ENCODE measurements around the gene FUOM. TPM values are rescaled to one million over a fixed set of nuclear protein-coding genes. Genes with fewer than 3 reads are reported as not detected.
"Not testable (repeated sequence)": the region's sequence is repeated elsewhere in the genome, so short reads cannot be mapped to it uniquely, and the experiment has no call there.

FUOM gene
- total RNA-seq, 1 donor from 2014 or later, result 9.3 TPM

- Histone ChIP-seq H3K27me3 (peaks cover 56% of the 10 kb centered on the region), H3K4me1 (peaks cover 21% of the 10 kb centered on the region), H3F3A (ENCODE audit: low read depth) (peaks cover 15% of the 10 kb centered on the region), H3K36me3 (no peaks in the 10 kb centered on the region), H3K9me3 (ENCODE audit: low read depth) (no peaks in the 10 kb centered on the region), H4K20me1 (ENCODE audit: low read depth) (no peaks in the 10 kb centered on the region), H3K9ac (no peak overlapping the region), H3K4me3 (peak overlapping the region; percentile 58), H3K79me2 (ENCODE audit: low read depth) (no peaks in the 10 kb centered on the region), H3K27ac (no peak overlapping the region), H3K4me2 (peak overlapping the region; percentile 86), H2AFZ (replicated peaks) (peak overlapping the region; percentile 93)
- peaks cover 19% of the 10 kb centered on the region for H3K4me1 Mint-ChIP-seq
- H3K9me3 Mint-ChIP-seq, result peaks cover under 1% of the 10 kb centered on the region
- no peak overlapping the region for H3K27ac Mint-ChIP-seq
- H3K27me3 Mint-ChIP-seq (ENCODE audit: insufficient read depth, low read depth), result peaks cover 24% of the 10 kb centered on the region
- no peaks in the 10 kb centered on the region for H3K36me3 Mint-ChIP-seq
- DNase-seq (ENCODE audit: low spot score), result peak; percentile 54
- TF ChIP-seq EZH2phosphoT487 (IDR thresholded peaks at IDR 0.05) (peak; percentile 76), CTCF (IDR thresholded peaks at IDR 0.05) (no peak), EZH2 (IDR thresholded peaks at IDR 0.05) (peak; percentile 80)
- peak overlapping the region; percentile 83 for H3K4me3 Mint-ChIP-seq
These were observed 32.2 kb downstream of the FUOM start for GRCh38 chr10:133325440-133326222.

- no peaks in the 10 kb centered on the region for H3K79me2 ChIP-seq (ENCODE audit: low read depth)
- no peaks in the 10 kb centered on the region for H3K36me3 ChIP-seq
- TF ChIP-seq CTCF (IDR thresholded peaks at IDR 0.05), result no peak
- Mint-ChIP-seq H3K36me3 (no peaks in the 10 kb centered on the region), H3K9me3 (peaks cover 4% of the 10 kb centered on the region), H3K4me1 (peaks cover 19% of the 10 kb centered on the region), H3K4me3 (peak overlapping the region; percentile 70), H3K27me3 (ENCODE audit: insufficient read depth, low read depth) (peaks cover 26% of the 10 kb centered on the region), H3K27ac (no peak overlapping the region)
- H3K9me3 ChIP-seq (ENCODE audit: low read depth), result no peaks in the 10 kb centered on the region
- H3K4me2 ChIP-seq, result peak overlapping the region; percentile 86
- peak overlapping the region; percentile 58 for H3K4me3 ChIP-seq
- no peaks in the 10 kb centered on the region for H4K20me1 ChIP-seq (ENCODE audit: low read depth)
- peaks cover 55% of the 10 kb centered on the region for H3K27me3 ChIP-seq
- no peak overlapping the region for H2AFZ ChIP-seq (replicated peaks)
- peak; percentile 34 for DNase-seq (ENCODE audit: low spot score)
- no peak overlapping the region for H3K27ac ChIP-seq
- H3F3A ChIP-seq (ENCODE audit: low read depth), result peaks cover 15% of the 10 kb centered on the region
- peaks cover 21% of the 10 kb centered on the region for H3K4me1 ChIP-seq
- H3K9ac ChIP-seq, result no peak overlapping the region
These were observed 33.0 kb downstream of the FUOM start for GRCh38 chr10:133324857-133325260.

DNA sequence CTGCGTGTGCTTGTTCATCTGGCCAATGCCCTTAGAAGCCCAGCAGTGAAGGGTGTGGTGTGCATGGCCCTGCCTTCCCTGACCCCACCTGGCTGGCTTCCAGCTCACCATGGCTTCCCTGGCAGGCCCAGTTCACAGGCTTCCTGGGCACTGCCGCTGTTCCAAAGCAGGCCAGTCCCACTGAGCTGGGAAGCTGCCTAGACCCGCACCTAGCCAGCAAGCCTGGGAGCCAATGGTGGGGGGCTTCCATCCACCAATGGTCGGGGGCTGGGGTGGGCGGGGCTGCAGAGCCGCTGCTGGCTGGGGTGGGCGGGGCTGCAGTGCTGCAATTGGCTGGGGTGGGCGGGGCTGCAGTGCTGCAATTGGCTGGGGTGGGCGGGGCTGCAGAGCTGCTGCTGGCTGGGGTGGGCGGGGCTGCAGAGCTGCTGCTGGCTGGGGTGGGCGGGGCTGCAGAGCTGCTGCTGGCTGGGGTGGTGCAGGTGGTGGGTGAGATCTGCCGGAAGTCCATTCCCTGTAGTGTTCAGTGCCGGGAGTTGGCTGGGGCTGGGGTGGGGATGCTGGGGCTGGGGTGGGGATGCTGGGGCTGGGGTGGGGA is 33.5 kb downstream of the FUOM start:
- peaks cover 55% of the 10 kb centered on the region for H3K27me3 ChIP-seq
- TF ChIP-seq EZH2phosphoT487 (IDR thresholded peaks at IDR 0.05), result no peak
- H3K4me1 ChIP-seq, result peaks cover 18% of the 10 kb centered on the region
- peak; percentile 92 for DNase-seq (ENCODE audit: low spot score)
- no peaks in the 10 kb centered on the region for H3K36me3 ChIP-seq
- Mint-ChIP-seq H3K27ac (no peak overlapping the region), H3K9me3 (peaks cover 4% of the 10 kb centered on the region), H3K27me3 (ENCODE audit: insufficient read depth, low read depth) (peaks cover 26% of the 10 kb centered on the region), H3K4me3 (no peak overlapping the region), H3K4me1 (peaks cover 15% of the 10 kb centered on the region), H3K36me3 (no peaks in the 10 kb centered on the region)
- no peak overlapping the region for H3K27ac ChIP-seq
- peaks cover 19% of the 10 kb centered on the region for H3F3A ChIP-seq (ENCODE audit: low read depth)
- H3K9ac ChIP-seq, result no peak overlapping the region
- H3K79me2 ChIP-seq (ENCODE audit: low read depth), result no peaks in the 10 kb centered on the region
- H4K20me1 ChIP-seq (ENCODE audit: low read depth), result no peaks in the 10 kb centered on the region
- peak overlapping the region; percentile 53 for H2AFZ ChIP-seq (replicated peaks)
- H3K4me3 ChIP-seq, result peak overlapping the region; percentile 21
- H3K4me2 ChIP-seq, result peak overlapping the region; percentile 50
- no peaks in the 10 kb centered on the region for H3K9me3 ChIP-seq (ENCODE audit: low read depth)

DNA sequence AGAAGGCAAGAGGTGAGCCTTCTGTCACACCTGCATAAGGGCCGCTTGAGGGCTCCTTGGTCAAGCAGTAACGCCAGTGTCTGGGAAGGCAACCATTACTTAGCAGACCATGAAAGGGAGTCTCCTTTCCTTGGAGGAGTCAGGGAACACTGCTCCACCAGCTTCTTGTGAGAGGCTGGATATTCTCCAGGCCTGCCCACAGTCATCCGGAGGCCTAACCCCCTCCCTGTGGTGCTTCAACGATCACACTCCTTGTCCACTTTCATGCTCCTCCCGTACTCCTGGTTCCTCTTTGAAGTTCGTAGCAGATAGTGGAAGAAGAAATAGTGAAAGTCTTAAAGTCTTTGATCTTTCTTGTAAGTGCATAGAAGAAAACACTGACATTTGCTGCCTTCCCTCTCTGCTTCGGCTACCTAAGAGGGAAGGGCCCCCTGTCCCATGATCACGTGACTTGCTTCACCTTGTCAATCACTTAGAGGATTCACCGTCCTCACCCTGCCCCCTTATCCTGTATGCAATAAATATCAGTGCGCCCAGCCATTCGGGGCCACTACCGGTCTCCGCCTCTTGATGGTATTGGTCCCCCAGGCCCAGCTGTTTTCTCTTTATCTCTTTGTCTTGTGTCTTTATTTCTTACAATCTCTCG is 35.6 kb downstream of the FUOM start:
- not testable (repeated sequence) for H3K4me2 ChIP-seq; H3K36me3 Mint-ChIP-seq; H3K9me3 Mint-ChIP-seq; H3K9ac ChIP-seq; H3K79me2 ChIP-seq (ENCODE audit: low read depth); H3K27ac Mint-ChIP-seq; H4K20me1 ChIP-seq (ENCODE audit: low read depth); H3K36me3 ChIP-seq; DNase-seq (ENCODE audit: low spot score); H3K27ac ChIP-seq; H3K9me3 ChIP-seq (ENCODE audit: low read depth); H3K4me3 ChIP-seq; H2AFZ ChIP-seq (replicated peaks); H3K4me3 Mint-ChIP-seq
- Histone ChIP-seq H3K27me3 (peaks cover 40% of the 10 kb centered on the region), H3K4me1 (peaks cover 15% of the 10 kb centered on the region), H3F3A (ENCODE audit: low read depth) (peaks cover 19% of the 10 kb centered on the region)
- Mint-ChIP-seq H3K27me3 (ENCODE audit: insufficient read depth, low read depth) (peaks cover 26% of the 10 kb centered on the region), H3K4me1 (peaks cover 14% of the 10 kb centered on the region)

DNA sequence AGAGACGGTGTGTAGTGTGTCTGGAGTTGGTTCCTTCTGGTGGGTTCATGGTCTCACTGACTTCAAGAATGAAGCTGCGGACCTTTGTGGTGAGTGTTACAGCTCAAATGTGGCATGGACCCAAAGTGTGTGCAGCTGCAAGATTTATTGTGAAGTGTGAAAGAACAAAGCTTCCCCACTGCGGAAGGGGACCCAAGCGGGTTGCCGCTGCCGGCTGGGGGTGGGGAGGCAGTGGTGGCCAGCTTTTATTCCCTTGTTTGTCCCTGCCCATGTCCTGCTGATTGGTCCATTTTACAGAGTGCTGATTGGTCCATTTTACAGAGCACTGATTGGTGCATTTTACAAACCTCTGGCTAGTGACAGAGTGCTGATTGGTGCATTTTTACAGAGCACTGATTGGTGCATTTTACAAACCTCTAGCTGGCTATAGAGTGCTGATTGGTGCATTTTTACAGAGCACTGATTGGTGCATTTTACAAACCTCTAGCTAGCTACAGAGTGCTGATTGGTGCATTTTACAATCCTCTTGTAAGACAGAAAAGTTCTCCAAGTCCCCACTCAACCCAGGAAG is 36.9 kb downstream of the FUOM start:
- H3K9me3 Mint-ChIP-seq; H3K9me3 ChIP-seq (ENCODE audit: low read depth); H3K4me2 ChIP-seq; H2AFZ ChIP-seq (replicated peaks); DNase-seq (ENCODE audit: low spot score); H3K36me3 Mint-ChIP-seq; H3K36me3 ChIP-seq; H4K20me1 ChIP-seq (ENCODE audit: low read depth); H3K4me3 Mint-ChIP-seq; H3K9ac ChIP-seq; H3K4me1 Mint-ChIP-seq; H3K27ac Mint-ChIP-seq; H3K27ac ChIP-seq; H3K4me1 ChIP-seq; H3K79me2 ChIP-seq (ENCODE audit: low read depth); H3K4me3 ChIP-seq: not testable (repeated sequence)
- peaks cover 23% of the 10 kb centered on the region for H3F3A ChIP-seq (ENCODE audit: low read depth)
- peaks cover 28% of the 10 kb centered on the region for H3K27me3 ChIP-seq
- peaks cover 13% of the 10 kb centered on the region for H3K27me3 Mint-ChIP-seq (ENCODE audit: insufficient read depth, low read depth)

Measured in neural progenitor cell (in vitro differentiated cells).